NCI-H345 (cell line): ENCODE results near the gene TAS2R60.
"Not testable (repeated sequence)": the region's sequence is repeated elsewhere in the genome, so short reads cannot be mapped to it uniquely, and the experiment has no call there.

Source experiments
- DNase-seq: peaks from one replicate; lab custom pipeline; 2025; lab: John Stamatoyannopoulos, UW

TAS2R60 gene

DNA sequence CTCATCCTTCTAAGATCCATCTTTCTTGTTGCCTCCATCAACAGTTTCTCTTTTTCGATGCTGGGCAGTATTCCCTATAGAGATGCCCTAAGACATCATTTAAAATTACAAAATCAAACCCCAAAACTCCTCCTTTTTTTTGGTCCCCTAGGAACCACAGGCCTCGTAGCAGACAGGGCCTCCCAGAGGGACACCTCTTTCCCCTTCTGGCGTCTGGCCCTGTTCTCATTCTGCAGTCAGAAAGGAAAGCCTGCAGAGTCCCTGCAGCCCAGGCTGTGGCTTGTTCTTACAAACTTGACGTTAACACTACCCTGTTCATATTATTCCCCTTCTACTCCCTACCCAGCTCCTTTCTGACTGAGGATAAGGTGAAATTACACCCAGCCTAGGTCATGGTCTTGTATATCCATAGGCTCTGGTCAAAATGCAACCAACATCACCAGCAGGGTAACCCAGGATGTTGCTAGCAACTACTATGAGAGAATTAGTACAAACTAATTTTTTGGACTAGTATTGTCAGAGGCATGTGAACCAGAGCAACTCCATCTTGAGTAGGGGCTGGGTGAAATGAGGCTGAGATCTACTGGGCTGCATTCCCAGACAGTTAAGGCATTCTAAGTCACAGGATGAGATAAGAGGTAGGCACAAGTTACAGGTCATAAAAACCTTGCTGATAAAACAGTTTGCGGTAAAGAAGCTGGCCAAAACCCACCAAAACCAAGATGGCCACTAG is 31.1 kb upstream of the TAS2R60 start:
- DNase-seq: no peak

DNA sequence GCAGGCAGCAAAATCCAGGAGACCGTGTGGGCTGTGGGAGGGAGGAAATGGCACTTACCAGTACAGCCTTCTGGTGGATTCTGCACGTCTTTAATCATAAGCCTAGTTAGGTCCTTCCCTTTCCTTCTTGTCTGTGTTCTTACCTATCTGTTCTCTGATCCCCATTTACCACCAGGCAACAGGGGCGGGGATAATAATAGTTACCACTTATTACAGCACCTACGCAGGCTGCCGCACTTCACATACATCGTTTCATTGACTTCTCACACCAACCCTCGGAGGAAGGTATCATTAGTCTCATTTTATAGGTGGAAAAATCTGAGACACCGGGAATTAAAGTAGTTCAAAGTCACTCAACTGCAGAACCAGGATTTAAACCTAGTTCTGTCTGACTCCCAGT is 30.1 kb upstream of the TAS2R60 start:
- no peak for DNase-seq

DNA sequence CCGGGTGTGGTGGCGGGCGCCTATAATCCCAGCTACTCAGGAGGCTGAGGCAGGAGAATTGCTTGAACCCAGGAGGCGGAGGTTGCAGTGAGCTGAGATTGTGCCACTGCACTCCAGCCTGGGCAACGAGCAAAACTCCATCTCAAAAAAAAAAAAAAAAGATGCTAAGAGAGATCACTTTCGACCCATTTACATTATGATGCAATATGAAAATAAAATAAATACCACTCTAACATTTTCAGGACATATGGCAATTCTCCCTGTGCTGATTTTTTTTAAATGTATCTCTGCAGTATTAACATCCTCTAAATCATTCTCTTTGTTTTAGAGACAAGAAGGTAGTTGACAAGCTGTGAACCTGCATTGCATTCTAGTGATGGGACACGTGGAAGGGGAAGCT is 28.0 kb upstream of the TAS2R60 start:
- not testable (repeated sequence) for DNase-seq

DNA sequence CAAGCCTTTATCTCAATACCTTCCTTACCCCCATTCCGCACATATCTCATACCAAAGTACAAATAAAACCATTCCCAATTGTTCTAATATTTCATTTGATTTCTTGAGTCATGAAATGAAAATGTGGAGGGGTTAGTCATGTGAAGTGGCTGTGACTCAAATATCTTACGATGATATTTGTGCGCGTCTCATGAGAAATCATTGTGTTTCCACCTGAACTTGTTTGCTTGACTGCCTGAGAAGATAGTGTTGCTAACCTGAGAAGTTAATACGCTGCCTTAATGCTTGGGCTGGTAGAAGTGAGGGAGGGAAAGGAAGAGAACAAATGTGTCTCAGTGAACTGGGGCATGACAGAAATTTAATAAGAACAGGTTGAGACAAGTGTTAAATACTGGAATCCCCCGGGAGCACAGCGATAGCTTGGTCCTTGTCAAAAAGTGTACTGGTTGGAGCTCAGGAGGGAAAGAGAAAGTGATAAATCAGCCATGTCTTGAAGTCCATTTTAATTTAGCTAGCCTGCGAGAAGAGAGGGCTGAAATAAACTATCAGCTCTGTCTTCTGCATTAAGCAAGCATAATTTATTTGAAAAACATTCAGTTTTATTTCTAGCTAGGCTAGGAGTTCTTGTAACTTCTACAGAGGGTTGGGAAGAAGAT is 27.4 kb upstream of the TAS2R60 start:
- DNase-seq: no peak

DNA sequence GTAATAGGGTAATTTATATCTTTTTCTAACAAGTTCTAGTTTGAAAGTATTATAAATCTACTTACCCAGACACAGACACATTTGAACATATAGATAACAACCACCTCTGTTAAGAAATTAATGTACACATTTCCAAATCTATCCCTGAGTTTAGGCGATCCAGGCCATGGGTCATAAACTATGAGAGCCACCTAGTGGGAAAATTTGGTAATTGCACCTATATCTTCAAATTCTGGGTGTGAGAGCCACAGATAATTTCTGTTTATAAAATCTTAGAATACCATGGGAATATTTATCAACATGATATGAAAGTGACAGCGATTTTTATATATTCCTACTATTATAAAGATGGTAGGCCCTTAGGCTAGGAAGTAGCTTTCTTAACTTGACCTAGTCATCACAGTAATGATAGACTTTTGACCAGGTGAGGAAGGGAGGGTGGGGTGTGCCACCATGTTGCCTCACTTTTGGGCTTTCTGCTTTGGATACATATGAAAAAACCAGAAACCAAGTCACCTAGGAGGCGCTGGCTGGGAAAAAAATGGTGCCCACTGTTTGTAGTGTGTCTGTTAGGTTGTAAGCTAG is 26.6 kb upstream of the TAS2R60 start:
- peak; percentile 62 for DNase-seq

DNA sequence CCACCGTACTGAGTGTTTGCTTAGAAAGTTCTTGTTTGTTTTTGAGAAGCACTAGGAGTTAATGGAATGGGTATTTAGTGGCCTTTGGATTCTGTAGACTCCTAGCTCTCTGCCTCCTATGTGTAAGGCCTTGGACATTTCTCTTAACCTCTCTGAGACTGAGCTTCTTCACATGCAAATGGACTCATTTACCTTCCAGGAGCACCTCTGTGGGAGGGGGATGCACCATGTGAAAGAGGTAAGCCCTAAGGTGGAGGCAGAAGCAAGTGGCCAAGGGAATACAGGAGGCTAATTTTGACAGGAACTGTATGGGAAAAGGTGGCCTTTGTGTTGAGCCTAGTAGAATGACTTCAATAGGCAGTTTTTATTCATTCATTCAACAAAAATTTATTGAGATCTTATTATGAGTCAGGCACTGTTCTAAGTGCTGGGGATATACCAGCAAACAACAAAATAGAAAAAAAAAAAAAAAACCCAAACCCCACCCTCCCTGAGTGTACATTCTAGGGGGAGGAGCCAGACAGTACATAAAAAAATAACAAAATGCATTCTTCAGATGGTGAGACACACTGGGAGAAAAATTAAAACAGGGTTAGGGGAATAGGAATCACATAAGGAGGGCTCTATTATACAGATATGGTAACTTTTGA is 25.4 kb upstream of the TAS2R60 start:
- DNase-seq: no peak

DNA sequence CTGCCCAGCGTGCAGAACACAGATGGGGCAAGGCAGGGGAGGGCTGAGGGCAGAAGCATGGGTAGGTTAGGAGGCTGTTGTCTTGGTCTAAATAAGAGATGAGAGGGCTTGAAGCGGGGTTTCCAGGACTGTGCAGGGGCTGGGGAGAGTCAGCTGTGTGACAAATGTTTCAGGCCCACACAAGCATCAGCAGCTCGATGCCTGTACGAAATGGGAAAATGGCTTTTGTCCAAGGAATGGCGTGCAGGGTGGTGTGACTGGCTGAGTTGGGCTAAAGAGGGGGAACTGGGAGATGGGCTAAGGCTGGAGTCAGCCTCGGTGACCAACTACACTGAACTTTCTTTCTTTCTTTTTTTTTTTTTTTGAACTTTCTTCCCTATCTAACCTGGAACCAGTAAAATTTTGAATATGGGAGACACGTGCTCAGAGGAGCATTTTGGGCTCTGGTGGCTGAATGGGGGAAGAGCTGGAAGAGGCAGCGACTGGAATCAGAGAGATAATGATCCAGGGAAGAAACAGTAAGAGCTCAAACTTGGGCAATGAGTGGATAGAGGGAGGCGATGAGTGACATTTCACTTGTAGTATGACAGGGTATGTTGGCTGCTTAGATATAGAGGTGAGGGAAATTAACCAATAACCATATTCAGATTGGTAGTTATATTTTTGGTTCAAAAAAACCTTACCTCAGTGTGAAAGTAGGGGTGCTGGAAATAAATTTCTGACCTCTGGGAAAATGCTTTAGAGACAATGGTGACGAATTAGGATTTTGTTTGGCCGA is 24.4 kb upstream of the TAS2R60 start:
- DNase-seq: no peak

DNA sequence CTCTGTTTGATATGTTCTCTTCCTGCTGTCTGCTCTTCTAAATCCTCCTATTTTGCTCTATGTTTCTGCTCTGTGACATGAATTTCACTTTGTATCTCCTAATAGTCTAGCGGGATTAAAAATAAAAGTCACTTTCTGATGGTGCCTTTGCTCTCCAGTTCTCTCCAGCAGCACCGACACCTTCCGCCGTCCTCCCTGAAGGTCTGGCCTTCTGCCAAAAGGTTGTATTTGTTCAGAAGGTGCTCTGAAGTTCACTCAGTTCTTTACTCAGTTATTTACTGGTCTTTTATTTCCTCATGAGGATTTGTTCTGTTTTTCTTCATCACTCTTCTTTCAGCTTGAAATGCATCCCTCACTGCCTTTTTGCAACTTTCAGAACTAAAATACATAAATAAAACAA is 23.4 kb upstream of the TAS2R60 start:
- DNase-seq: peak; percentile 44

DNA sequence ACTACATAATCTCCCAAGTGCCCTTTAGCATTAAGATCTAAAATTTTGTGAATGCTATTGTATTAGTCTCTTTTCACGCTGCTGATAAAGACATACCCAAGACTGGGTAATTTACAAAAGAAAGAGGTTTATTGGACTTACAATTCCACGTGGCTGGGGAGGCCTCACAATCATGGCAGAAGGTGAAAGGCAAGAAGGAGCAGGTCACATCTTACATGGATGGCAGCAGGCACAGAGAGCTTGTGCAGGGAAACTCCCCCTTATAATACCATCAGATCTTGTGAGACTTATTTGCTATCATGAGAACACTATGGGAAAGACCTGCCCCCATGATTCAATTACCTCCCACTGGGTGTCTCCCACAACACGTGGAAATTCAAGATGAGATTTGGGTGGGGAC is 22.6 kb upstream of the TAS2R60 start:
- DNase-seq: not testable (repeated sequence)

DNA sequence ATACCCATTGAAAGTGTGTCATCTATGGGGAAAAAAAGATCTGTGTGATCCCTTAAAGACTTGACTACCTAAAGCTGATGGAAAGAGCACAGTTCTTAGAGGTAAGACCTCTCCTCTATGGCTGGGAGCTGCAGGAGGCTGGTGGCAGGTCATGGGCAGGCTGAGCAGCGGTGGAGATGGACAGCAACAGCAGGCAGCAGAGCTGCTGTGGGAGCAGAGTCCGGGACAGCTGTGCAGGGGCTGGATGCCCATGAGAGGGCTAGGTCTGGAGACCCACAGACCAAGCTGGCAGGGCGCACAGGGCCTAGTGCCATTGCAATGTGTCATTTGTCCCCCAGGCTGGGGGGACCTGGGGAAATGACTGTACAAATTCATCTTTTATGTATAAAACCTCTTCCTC is 21.2 kb upstream of the TAS2R60 start:
- no peak for DNase-seq

DNA sequence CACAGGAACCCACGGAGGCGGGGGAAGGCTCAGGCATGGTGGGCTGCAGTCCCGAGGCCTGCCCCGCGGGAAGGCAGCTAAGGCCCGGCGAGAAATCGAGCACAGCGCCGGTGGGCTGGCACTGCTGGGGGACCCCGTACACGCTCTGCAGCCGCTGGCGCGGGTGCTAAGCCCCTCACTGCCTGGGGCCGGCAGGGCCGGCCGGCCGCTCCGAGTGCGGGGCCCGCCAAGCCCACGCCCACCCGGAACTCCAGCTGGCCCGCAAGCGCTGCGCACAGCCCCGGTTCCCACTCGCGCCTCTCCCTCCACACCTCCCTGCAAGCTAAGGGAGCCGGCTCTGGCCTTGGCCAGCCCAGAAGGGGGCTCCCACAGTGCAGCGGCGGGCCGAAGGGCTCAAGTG is 18.8 kb upstream of the TAS2R60 start:
- not testable (repeated sequence) for DNase-seq

DNA sequence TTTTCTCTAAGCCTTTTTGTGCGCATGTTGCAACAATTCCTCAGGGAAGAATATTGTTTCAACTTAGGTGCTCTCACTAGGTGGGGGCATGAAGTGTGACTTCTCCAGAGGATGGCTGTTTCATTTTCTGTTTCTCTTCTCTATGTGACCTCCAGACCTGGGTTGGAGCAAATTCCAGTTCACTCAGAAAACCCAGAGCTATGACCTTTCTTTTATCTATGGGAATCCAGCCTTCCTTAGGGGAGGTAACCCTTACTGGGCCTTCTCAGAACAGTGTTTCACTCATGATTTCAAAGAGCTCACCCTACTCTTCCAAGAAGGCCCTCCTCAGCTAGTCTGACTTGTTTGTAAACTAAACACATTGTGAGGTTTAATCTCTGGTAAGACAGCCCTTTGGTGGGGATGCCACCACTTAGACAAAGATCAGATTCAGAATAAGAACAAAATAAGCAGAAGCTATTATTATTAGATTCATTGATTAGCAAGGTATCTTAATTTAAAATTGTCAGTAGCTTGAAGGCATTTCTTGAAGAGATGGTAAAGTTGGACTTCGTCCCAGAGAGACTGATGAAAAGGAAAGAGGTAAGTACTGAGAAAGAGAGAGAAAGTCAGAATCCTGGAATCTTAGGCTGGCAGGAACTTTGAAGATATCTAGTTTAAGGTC is 16.6 kb upstream of the TAS2R60 start:
- DNase-seq: no peak

DNA sequence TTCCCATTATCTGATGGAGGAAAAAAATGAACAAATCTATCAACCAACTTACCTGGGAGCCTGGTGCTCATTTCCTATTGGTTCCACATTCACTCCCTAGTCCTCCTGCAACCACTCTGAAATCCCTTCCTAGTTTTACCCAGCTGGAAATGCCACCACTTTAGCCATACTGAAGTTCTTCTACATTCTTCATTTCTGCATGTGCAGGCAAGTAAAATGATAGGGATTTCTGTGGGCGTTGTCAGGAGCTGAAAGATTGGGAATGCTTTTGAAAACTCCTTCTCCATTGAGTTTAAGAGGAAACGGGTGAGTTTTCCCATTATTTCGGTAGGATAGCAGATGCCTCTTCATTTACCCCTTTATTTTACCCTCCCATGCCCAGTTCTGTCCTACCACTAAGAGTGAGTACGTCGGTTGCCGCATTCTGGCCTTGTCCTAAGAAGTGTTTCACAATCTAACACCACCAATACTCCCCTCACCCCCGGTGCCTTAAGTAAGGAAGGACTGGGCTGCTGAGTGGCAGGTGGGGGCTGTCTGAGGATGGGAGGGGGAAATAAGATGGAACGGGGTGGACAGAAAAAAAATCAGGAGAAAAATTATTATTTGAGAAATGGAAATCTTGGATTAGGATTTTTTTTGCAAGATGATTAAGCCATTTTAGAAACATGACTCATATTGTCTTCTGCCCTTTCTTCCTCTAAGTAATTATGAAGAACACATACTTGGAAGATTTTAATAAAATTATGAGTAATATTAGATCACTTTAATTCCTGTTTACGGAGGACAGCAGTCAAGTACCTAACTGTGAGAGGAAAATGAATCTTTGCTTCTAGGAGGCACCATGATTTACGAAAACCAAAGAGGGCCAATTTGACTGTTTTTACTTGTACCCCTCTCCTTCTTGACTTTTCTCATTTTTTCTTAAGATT is 13.2 kb upstream of the TAS2R60 start:
- no peak for DNase-seq

DNA sequence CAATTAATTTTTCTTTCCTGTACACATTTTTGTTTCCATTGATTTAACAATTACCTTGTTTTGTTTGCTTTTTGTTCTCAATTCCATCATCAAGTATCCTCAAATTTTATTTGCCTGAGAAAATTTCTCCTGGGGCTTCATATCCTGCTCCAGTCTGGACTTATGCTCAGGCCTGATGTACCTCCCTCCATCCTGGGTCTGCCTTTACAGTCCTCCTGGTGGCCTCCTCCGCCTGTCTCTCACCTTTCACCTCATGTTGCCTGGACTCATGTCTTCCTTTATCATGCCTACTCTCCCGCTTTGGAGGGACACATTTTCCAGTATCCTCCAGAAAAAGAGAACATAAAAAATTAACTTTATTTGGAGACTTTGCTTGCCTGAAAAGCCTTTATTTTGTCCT is 12.1 kb upstream of the TAS2R60 start:
- no peak for DNase-seq

DNA sequence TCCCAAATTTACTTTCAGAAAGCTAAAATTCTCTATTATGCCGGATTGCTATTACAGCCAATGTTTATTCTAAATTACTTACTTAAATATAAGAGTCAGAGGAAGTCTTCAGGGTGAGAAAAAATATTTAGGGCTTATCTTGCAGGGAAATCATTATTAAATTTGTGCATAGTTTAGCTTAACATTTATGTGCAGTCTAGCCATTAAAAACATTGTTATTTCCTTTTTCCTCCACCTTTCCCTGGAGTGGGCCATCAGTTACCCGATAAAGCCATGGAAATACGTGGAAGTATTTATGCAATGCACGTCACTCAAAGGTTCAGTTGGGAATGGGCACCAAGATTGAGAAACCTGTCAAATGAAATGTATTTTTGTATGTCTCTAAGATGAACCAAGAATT is 9.5 kb upstream of the TAS2R60 start:
- no peak for DNase-seq

DNA sequence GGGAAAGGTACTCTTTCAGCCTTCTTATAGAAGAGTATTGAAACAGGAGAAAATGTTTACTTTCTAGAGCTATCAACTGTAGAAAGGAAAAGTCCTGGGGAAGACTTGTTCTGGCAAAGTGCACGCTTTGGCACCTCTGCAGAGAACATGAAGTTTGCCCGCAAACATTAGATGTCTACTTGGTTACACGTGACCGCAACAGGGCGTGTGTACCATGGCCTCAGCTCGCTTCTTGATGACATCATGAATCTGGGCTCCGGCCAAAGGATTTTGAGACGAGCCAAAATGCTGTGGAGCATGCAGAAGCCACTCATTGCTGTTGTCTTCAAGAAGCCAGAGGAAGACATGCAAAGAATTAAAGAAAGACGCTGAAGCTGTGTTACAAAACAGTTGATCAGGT is 8.6 kb upstream of the TAS2R60 start:
- no peak for DNase-seq

DNA sequence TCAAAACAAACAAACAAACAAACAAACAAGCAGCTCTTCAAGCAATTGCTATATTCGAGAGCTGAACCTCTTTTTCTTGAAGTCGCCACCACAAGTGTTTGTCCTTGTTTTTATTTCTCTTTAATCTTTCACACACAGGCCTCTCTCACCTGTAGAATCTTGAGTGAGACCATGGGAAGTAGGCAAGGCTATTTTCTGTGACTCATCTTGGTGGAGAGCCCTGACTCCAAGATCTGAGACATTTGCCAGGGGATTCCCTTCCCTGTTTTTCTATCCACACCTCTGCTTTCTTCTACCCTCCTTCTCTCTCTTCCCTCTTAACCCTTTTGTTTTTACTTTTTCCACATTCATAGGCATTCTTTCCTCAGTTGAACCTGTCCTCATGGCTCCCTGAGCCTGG is 8.0 kb upstream of the TAS2R60 start:
- DNase-seq: no peak

DNA sequence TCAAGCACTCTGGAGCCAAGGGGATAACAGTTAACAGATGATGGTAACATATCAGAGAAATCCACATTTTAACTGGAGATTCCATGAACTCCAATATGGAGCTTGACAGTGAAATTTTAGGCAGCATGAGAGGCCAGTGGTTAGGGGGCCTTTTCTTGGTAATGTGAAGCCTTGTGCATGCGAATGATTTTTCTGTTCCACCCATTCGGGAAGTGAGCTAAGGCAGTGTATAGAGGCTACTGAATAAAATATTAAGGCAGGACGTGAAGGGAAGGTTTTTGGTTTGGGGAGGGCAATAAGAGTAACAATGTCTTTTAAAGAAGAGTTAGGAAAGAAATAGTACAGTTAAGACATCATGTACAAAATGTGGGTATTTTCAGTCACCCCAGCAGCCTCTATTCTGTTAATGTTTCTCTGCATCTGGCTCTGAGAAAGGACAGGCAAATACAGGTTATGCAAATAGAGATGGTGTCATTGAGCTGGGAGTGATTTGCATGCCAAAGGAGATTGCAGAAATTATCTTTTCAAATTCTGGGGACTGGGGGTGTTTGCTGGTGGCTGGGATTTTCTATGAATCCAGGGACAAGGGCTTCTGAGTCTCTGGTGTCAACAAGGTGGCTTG is 6.8 kb upstream of the TAS2R60 start:
- no peak for DNase-seq

DNA sequence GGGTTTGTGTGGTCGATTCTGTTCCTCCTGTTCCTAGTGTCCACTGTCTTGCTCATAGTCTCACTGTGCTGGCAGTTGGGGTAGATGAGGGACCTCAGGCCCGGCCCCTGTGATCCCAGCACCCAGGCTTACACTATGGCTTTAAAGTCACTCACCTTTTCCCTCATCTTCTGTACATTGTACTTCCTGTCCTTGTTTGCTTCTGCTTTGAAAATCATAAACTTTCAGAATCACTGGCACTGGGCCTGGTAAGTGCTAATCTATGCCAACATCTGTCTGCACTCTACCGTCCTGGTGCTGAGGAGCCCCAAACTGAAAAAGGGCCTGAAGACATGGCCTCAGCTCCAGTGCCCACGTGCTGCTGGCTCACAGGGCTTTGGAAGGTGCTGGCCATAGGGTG is 5.7 kb upstream of the TAS2R60 start:
- DNase-seq: no peak

DNA sequence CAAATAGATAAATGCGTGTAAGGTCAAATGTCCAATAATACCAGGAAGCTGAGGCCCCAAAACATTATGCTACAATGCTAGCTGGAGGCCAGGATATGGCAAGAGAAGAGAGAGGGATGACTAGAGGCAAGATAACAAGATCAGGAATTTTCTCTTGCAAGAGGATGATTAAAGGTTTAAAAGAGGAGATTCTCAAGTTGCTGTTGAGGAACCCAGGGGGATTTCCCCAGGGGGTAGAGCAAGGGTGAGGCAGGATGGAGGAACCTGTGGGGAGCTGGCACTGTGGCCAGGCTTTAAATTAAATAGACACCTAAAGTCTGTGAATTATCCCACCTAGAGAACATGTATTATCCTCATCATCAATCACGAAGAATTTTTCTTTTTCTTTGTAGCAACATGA is 3.4 kb upstream of the TAS2R60 start:
- DNase-seq: no peak
